Thyroid gland (tissue), 4 donors: ENCODE results near the gene CNTNAP5.

Source experiments
- POLR2A ChIP-seq, 2 donors: fragments of 450-650 bp; IDR thresholded peaks; one replicate each; pipeline ENCODE4 v1.6.1; 2017; ENCODE audit warnings: antibody characterized with exemption in 2 of 2, mild to moderate bottlenecking in 2 of 2, moderate library complexity in 1 of 2
- TF ChIP-seq, protein P1 (sequence below), 6 experiments: fragments of 200-600 bp in 3 of 6; fragments of 450-650 bp in 3 of 6; sonication (generic) in 3 of 6; IDR thresholded peaks; one replicate each; pipeline ENCODE4 v1.5.1; 2016 to 2019; ENCODE audit warnings: antibody characterized with exemption in 6 of 6, mild to moderate bottlenecking in 2 of 6, inconsistent platforms in 1 of 6, moderate library complexity in 1 of 6

DNA sequence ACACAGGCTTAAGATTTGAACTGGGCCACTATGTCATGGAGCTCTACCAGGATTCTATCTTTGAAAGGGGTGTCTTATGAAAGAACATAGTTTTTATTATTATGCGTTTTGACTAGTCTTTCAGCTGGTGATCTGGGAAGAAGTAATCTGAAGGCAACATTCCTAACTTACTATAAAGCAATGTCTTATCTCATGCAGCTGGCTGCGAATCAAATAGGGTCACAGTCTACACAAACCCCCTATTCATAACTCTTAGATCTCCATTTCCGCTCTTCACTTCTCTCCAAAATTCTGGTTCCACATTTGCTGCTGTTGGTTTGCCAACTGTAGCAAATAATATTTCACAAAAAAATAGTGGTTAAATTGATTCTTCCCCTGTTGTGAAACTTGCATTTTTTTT lies 813.3 kb downstream of the CNTNAP5 start:
- TF ChIP-seq, protein P1, sequence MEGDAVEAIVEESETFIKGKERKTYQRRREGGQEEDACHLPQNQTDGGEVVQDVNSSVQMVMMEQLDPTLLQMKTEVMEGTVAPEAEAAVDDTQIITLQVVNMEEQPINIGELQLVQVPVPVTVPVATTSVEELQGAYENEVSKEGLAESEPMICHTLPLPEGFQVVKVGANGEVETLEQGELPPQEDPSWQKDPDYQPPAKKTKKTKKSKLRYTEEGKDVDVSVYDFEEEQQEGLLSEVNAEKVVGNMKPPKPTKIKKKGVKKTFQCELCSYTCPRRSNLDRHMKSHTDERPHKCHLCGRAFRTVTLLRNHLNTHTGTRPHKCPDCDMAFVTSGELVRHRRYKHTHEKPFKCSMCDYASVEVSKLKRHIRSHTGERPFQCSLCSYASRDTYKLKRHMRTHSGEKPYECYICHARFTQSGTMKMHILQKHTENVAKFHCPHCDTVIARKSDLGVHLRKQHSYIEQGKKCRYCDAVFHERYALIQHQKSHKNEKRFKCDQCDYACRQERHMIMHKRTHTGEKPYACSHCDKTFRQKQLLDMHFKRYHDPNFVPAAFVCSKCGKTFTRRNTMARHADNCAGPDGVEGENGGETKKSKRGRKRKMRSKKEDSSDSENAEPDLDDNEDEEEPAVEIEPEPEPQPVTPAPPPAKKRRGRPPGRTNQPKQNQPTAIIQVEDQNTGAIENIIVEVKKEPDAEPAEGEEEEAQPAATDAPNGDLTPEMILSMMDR (IDR thresholded peaks at IDR 0.05) = no peak
- TF ChIP-seq POLR2A (IDR thresholded peaks at IDR 0.05) = no peak
